T1000 (cell line): Measurements from ENCODE around the gene TNFAIP2.

Experiments
- DNase-seq: peaks from one replicate; lab custom pipeline; 2025; ENCODE audit warnings: mixed read lengths; lab: John Stamatoyannopoulos, UW

TNFAIP2 gene

GRCh38 chr14:103093856-103094405, 29.3 kb upstream of the TNFAIP2 start:
- DNase-seq, result no peak

- DNase-seq, result no peak
These were observed 28.7 kb upstream of the TNFAIP2 start, which contains the start of gene EXOC3L4 for GRCh38 chr14:103094406-103095209. TSS of gene EXOC3L4 (plus strand) at chr14:103094725. CDS start at chr14:103100220, 5,495 bp downstream.

- no peak for DNase-seq
These were observed 28.0 kb upstream of the TNFAIP2 start for GRCh38 chr14:103095210-103095778.

- DNase-seq, result no peak
These were observed 26.9 kb upstream of the TNFAIP2 start for GRCh38 chr14:103096387-103096786.

GRCh38 chr14:103097244-103097993, 25.8 kb upstream of the TNFAIP2 start:
- no peak for DNase-seq

- no peak for DNase-seq
These were observed 25.0 kb upstream of the TNFAIP2 start for GRCh38 chr14:103097994-103098957.

GRCh38 chr14:103099081-103099732, 24.1 kb upstream of the TNFAIP2 start:
- DNase-seq, result no peak

GRCh38 chr14:103099733-103100280, 23.5 kb upstream of the TNFAIP2 start:
- DNase-seq, result no peak

GRCh38 chr14:103100281-103101121, 22.8 kb upstream of the TNFAIP2 start:
- no peak for DNase-seq

GRCh38 chr14:103101257-103101962, 21.9 kb upstream of the TNFAIP2 start:
- no peak for DNase-seq

GRCh38 chr14:103101963-103102688, 21.1 kb upstream of the TNFAIP2 start:
- DNase-seq, result no peak

GRCh38 chr14:103102689-103103260, 20.5 kb upstream of the TNFAIP2 start:
- DNase-seq, result no peak

- DNase-seq, result no peak
These were observed 19.5 kb upstream of the TNFAIP2 start for GRCh38 chr14:103103461-103104388.

- DNase-seq, result no peak
These were observed 18.9 kb upstream of the TNFAIP2 start for GRCh38 chr14:103104389-103104653.

GRCh38 chr14:103104654-103105452, 18.4 kb upstream of the TNFAIP2 start:
- DNase-seq, result no peak

GRCh38 chr14:103105580-103106150, 17.6 kb upstream of the TNFAIP2 start:
- no peak for DNase-seq
